ENCODE measurements around the gene POLR3C. TPM values are rescaled to one million over a fixed set of nuclear protein-coding genes. Genes with fewer than 3 reads are reported as not detected.

POLR3C gene
- total and polyA plus RNA-seq, 2 experiments from 2014 or later: 15.1 to 23.9 TPM

- DNase-seq (ENCODE audit: low spot score): peak; percentile 47
- Histone ChIP-seq H3K4me3 (no peak overlapping the region), H3K4me1 (ENCODE audit: insufficient read depth) (no peaks in the 10 kb centered on the region; the same call in 1 of the 2 replicates), H3K27ac (ENCODE audit: low read depth) (no peak overlapping the region), H3K9me2 (ENCODE audit: insufficient read depth) (no peaks in the 10 kb centered on the region), H3K27me3 (ENCODE audit: insufficient read depth) (no peaks in the 10 kb centered on the region), H3F3A (replicated peaks; ENCODE audit: low read depth) (peaks cover 7% of the 10 kb centered on the region; the same call in 1 of the 2 replicates), H3K4me2 (no peak overlapping the region), H3K79me2 (replicated peaks; ENCODE audit: insufficient read depth) (no peaks in the 10 kb centered on the region), H3K36me3 (ENCODE audit: insufficient read depth) (peaks cover 21% of the 10 kb centered on the region), H2AFZ (no peak overlapping the region), H4K20me1 (replicated peaks; ENCODE audit: insufficient read depth) (peaks cover 3% of the 10 kb centered on the region; the same call in 1 of the 2 replicates)
- H3K9me3 Mint-ChIP-seq: no peaks in the 10 kb centered on the region
- peak; percentile 5; the same call in 2 of the 3 replicates for ATAC-seq
- H3K4me1 Mint-ChIP-seq: peaks cover 5% of the 10 kb centered on the region; the same call in 2 of the 3 replicates
- H3K36me3 Mint-ChIP-seq (ENCODE audit: low read depth): peaks cover 46% of the 10 kb centered on the region
- peaks cover 6% of the 10 kb centered on the region for H3K27me3 Mint-ChIP-seq (ENCODE audit: insufficient read depth, low read depth, poor library complexity)
- TF ChIP-seq, protein P1, sequence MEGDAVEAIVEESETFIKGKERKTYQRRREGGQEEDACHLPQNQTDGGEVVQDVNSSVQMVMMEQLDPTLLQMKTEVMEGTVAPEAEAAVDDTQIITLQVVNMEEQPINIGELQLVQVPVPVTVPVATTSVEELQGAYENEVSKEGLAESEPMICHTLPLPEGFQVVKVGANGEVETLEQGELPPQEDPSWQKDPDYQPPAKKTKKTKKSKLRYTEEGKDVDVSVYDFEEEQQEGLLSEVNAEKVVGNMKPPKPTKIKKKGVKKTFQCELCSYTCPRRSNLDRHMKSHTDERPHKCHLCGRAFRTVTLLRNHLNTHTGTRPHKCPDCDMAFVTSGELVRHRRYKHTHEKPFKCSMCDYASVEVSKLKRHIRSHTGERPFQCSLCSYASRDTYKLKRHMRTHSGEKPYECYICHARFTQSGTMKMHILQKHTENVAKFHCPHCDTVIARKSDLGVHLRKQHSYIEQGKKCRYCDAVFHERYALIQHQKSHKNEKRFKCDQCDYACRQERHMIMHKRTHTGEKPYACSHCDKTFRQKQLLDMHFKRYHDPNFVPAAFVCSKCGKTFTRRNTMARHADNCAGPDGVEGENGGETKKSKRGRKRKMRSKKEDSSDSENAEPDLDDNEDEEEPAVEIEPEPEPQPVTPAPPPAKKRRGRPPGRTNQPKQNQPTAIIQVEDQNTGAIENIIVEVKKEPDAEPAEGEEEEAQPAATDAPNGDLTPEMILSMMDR (conservative IDR thresholded peaks at IDR 0.05; ENCODE audit: low read depth in 2 of 2): peak; percentile 77 to 82
- TF ChIP-seq ZNF114 (CRISPR knock-in tag; IDR thresholded peaks at IDR 0.05) (no peak), JUNB (IDR thresholded peaks at IDR 0.05; ENCODE audit: unreplicated experiment) (no peak), CREB1 (CRISPR knock-in tag; IDR thresholded peaks at IDR 0.05; ENCODE audit: low read depth) (no peak)
- TF ChIP-seq, protein P2, sequence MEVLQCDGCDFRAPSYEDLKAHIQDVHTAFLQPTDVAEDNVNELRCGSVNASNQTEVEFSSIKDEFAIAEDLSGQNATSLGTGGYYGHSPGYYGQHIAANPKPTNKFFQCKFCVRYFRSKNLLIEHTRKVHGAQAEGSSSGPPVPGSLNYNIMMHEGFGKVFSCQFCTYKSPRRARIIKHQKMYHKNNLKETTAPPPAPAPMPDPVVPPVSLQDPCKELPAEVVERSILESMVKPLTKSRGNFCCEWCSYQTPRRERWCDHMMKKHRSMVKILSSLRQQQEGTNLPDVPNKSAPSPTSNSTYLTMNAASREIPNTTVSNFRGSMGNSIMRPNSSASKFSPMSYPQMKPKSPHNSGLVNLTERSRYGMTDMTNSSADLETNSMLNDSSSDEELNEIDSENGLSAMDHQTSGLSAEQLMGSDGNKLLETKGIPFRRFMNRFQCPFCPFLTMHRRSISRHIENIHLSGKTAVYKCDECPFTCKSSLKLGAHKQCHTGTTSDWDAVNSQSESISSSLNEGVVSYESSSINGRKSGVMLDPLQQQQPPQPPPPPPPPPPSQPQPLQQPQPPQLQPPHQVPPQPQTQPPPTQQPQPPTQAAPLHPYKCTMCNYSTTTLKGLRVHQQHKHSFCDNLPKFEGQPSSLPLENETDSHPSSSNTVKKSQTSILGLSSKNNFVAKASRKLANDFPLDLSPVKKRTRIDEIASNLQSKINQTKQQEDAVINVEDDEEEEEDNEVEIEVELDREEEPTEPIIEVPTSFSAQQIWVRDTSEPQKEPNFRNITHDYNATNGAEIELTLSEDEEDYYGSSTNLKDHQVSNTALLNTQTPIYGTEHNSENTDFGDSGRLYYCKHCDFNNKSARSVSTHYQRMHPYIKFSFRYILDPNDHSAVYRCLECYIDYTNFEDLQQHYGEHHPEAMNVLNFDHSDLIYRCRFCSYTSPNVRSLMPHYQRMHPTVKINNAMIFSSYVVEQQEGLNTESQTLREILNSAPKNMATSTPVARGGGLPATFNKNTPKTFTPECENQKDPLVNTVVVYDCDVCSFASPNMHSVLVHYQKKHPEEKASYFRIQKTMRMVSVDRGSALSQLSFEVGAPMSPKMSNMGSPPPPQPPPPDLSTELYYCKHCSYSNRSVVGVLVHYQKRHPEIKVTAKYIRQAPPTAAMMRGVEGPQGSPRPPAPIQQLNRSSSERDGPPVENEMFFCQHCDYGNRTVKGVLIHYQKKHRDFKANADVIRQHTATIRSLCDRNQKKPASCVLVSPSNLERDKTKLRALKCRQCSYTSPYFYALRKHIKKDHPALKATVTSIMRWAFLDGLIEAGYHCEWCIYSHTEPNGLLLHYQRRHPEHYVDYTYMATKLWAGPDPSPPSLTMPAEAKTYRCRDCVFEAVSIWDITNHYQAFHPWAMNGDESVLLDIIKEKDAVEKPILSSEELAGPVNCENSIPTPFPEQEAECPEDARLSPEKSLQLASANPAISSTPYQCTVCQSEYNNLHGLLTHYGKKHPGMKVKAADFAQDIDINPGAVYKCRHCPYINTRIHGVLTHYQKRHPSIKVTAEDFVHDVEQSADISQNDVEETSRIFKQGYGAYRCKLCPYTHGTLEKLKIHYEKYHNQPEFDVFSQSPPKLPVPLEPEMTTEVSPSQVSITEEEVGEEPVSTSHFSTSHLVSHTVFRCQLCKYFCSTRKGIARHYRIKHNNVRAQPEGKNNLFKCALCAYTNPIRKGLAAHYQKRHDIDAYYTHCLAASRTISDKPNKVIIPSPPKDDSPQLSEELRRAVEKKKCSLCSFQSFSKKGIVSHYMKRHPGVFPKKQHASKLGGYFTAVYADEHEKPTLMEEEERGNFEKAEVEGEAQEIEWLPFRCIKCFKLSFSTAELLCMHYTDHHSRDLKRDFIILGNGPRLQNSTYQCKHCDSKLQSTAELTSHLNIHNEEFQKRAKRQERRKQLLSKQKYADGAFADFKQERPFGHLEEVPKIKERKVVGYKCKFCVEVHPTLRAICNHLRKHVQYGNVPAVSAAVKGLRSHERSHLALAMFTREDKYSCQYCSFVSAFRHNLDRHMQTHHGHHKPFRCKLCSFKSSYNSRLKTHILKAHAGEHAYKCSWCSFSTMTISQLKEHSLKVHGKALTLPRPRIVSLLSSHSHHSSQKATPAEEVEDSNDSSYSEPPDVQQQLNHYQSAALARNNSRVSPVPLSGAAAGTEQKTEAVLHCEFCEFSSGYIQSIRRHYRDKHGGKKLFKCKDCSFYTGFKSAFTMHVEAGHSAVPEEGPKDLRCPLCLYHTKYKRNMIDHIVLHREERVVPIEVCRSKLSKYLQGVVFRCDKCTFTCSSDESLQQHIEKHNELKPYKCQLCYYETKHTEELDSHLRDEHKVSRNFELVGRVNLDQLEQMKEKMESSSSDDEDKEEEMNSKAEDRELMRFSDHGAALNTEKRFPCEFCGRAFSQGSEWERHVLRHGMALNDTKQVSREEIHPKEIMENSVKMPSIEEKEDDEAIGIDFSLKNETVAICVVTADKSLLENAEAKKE (CRISPR knock-in tag; IDR thresholded peaks at IDR 0.05): no peak
- TF ChIP-seq, protein P3, sequence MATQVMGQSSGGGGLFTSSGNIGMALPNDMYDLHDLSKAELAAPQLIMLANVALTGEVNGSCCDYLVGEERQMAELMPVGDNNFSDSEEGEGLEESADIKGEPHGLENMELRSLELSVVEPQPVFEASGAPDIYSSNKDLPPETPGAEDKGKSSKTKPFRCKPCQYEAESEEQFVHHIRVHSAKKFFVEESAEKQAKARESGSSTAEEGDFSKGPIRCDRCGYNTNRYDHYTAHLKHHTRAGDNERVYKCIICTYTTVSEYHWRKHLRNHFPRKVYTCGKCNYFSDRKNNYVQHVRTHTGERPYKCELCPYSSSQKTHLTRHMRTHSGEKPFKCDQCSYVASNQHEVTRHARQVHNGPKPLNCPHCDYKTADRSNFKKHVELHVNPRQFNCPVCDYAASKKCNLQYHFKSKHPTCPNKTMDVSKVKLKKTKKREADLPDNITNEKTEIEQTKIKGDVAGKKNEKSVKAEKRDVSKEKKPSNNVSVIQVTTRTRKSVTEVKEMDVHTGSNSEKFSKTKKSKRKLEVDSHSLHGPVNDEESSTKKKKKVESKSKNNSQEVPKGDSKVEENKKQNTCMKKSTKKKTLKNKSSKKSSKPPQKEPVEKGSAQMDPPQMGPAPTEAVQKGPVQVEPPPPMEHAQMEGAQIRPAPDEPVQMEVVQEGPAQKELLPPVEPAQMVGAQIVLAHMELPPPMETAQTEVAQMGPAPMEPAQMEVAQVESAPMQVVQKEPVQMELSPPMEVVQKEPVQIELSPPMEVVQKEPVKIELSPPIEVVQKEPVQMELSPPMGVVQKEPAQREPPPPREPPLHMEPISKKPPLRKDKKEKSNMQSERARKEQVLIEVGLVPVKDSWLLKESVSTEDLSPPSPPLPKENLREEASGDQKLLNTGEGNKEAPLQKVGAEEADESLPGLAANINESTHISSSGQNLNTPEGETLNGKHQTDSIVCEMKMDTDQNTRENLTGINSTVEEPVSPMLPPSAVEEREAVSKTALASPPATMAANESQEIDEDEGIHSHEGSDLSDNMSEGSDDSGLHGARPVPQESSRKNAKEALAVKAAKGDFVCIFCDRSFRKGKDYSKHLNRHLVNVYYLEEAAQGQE (IDR thresholded peaks at IDR 0.05; ENCODE audit: unreplicated experiment): no peak
- H3K4me3 Mint-ChIP-seq: no peak overlapping the region
- H3K27ac Mint-ChIP-seq: no peak overlapping the region
Observed at GRCh38 chr1:145849356-145850160, 25.6 kb downstream of the POLR3C start.

Data from GM23338 (cell line).